Measurements from ENCODE around the gene PUDP.
A peak's percentile ranks its signal among the peaks of the same experiment; 100 is the strongest.

PUDP gene

GRCh38 chrX:7147413-7147977, 458 bp downstream of the PUDP start, which contains the start of gene STS:
Gene STS, plus strand, starts transcription at chrX:7147712. Its CDS starts 105,488 bp downstream, at chrX:7253200.
- peak; percentile 4 to 9 for DNase-seq (ENCODE audit: low read depth in 1 of 2, low spot score in 1 of 2)

GRCh38 chrX:7146703-7147412, 1.1 kb downstream of the PUDP start:
- no peak for DNase-seq (ENCODE audit: low read depth in 1 of 2, low spot score in 1 of 2)

GRCh38 chrX:7146020-7146702, 1.8 kb downstream of the PUDP start:
- DNase-seq (ENCODE audit: low read depth in 1 of 2, low spot score in 1 of 2) = no peak

DNA sequence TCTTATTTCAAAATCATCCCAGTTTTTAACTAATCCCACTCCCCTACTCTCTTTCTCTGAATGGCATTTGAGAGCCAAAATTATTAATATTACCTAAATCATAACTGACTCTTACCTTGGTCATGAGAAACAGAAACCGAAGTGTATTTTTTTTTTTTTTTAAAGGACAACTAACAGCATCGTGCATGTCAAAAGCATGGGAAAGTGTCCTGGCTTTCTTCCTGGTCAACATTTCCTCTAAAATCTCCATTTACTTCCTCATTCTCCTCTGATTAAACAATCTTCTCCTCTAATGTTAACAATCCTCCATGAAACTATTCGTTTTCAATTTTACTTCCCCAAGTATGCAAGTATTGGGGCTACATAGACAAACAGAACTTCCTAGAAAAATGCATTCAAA, 2.5 kb downstream of the PUDP start:
- no peak for DNase-seq (ENCODE audit: low read depth in 1 of 2, low spot score in 1 of 2)

- no peak for DNase-seq (ENCODE audit: low read depth in 1 of 2, low spot score in 1 of 2)
Observed at GRCh38 chrX:7143941-7144525, 3.9 kb downstream of the PUDP start.

GRCh38 chrX:7143076-7143475, 4.9 kb downstream of the PUDP start:
- no peak for DNase-seq (ENCODE audit: low read depth in 1 of 2, low spot score in 1 of 2)

- DNase-seq (ENCODE audit: low read depth in 1 of 2, low spot score in 1 of 2) = no peak
Observed at GRCh38 chrX:7139202-7140081, 8.5 kb downstream of the PUDP start.

- no peak for DNase-seq (ENCODE audit: low read depth in 1 of 2, low spot score in 1 of 2)
Observed at GRCh38 chrX:7134981-7135380, 13.0 kb downstream of the PUDP start.

DNA sequence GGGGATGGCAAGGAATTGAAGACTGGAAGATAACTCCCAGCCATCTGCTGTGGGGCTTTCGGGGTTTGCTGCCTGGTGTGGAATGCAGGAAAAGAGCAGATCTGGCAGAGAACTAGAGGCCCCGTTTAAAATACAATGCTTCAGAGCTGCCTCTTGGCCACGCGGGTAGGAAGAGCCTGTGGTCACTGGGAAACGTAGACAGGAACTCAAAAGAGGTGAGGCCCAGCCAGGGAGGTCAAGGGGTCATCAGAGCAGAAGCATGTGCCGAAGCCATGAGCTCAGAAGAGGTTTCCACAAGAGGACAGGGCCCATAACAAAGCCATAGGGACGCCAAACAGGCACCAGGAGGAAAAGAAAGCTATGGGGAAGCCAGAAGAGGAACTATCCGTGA, 14.9 kb downstream of the PUDP start:
- no peak for DNase-seq (ENCODE audit: low read depth in 1 of 2, low spot score in 1 of 2)

DNA sequence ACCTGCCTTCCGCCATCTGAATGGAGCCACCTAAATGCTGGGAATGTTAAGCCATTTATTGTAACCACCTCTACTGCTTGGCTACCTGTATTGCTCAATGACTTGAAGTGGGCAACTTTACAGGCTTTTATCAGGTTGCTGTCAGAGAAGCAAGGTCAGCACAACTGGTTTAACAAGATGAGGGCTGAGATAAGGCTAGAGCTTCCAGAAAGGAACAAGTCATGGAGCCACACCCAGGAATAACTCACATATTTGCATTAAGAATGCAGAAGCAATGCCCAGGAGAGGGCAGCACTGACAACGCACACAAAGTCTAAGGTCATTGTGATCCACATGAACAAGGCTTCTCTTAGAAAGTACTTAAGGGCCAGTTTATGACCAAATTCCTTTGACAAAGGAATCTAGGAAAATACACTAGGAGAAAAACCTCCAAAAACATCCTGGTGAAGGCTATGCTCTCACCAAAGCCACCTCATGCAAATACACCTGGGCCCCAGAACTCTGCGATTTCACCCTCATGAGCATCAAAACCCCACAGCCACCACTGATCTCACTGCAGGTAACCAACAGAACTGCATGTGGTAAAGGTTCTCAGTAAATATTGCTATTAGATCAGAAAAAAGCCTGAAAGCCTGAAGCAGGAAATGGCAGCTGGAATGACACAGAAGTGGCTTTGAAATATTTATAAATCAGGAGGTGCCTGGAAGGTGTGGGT, 15.5 kb downstream of the PUDP start:
- no peak for DNase-seq (ENCODE audit: low read depth in 1 of 2, low spot score in 1 of 2)

GRCh38 chrX:7131621-7132020, 16.3 kb downstream of the PUDP start:
- DNase-seq (ENCODE audit: low read depth in 1 of 2, low spot score in 1 of 2) = no peak

DNA sequence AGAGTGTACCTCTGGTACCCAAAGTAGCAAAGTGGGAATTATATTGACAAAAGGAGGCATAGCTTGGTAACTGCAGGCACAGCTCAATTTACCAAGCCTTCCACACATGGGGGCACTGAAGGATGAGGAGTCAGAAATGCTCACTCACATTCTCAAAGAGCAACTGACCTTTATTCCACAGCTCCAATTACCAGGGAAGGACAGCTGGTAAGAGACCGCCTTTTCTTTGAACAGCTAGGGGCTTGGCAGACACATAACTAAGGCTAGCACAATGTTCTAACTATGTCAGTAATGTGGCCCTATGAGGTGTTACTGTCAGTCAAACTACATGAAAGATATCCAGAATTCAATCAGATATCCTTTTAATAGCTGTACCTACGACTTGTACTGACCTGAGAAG, 20.9 kb downstream of the PUDP start:
- DNase-seq (ENCODE audit: low read depth in 1 of 2, low spot score in 1 of 2) = no peak

GRCh38 chrX:7120878-7121219, 27.1 kb downstream of the PUDP start:
- DNase-seq (ENCODE audit: low read depth in 1 of 2, low spot score in 1 of 2) = no peak

GRCh38 chrX:7119950-7120877, 27.7 kb downstream of the PUDP start:
- DNase-seq (ENCODE audit: low read depth in 1 of 2, low spot score in 1 of 2) = no peak

DNA sequence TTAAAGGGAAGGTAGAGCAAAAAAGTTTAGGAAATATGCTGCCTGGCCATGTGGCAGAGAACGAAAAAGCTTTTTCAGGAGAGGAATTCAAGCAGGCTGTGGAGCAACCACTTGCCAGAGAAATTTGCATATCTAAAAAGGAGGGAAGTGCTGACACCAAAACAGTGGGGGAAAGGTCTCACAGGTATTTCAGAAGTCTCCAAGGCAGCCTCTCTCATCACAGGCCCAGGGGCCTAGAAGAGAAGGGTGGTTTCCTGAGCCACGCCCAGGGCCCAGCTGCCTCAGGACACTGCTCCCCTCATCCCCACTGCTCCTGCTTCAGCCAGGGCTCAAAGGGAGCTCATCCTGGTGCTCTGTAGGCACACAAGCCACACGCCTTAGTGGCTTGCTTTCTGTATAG, 30.4 kb downstream of the PUDP start:
- no peak for DNase-seq (ENCODE audit: low read depth in 1 of 2, low spot score in 1 of 2)

GRCh38 chrX:7116081-7116480, 31.9 kb downstream of the PUDP start:
- no peak for DNase-seq (ENCODE audit: low read depth in 1 of 2, low spot score in 1 of 2)

DNA sequence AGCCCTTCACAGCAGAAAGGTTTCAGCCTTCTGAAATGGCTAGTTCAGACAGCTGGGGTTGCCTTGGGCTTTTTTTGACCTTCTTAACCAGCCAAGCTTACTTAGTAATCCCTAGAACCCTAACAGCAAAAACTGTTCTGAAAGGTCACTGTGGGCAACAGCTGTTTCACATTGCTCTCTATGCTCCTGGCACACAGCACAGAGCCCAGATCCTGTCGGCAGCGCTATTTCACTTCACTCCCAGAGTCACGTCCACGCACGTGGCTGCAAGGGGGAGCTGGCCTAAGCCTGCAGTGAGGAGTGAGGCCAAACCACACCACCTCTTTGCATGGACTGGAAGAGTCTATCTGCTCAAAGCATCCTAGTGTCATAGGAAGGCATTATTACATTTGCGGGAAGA, 32.4 kb downstream of the PUDP start:
- DNase-seq (ENCODE audit: low read depth in 1 of 2, low spot score in 1 of 2) = no peak

DNA sequence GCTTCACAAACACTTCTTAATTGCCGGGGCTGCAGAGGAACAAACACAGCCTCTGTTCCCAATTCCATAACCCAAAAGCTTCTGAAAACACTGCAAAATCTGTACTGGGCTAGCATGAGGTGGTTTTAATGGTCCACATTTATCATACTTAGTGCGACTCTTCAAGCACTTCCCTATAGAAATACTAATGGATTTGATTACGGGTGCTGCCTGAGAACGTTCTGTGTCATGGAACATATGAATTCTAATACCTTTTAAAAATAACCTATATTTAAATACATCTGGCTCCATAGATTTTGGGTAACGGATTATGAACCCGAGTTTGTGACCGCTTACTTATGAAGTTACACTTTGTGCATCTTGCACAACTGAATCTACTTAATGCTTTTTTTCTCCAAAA, 35.9 kb downstream of the PUDP start:
- DNase-seq (ENCODE audit: low read depth in 1 of 2, low spot score in 1 of 2) = no peak

DNA sequence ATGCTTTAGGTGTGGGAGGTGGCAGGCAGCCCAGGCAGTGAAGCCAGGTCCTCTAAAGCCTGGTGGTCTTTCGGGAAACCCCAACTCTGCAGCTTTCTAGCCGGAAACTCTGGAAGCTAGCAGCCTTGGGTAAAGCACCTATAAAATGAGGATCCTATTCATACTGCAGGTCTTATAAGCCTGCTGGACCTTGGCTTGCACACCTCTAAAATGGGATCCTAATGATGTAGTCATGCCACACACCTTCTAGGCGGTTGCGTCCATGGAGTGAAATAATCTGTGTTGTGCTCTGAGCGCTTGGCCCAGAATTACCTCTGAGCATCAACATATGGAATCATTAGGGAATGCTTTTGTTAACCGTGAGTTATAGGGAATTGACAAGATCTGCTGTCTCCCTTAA, 36.4 kb downstream of the PUDP start:
- DNase-seq (ENCODE audit: low read depth in 1 of 2, low spot score in 1 of 2) = no peak

Data from activated CD4-positive, alpha-beta T cell treated with anti-CD3 and anti-CD28 coated beads, Interleukin-2, amount 50 U/mL, for 24 hours (primary cell).